GM21447 (cell line): ENCODE measurements around the gene SDSL.

Experiments used
- ATAC-seq: cut with Tn5 transposase; IDR thresholded peaks from one replicate; pipeline ENCODE4 v1.9.1; 2021; ENCODE audit not compliant: unreplicated experiment

Gene SDSL

GRCh38 chr12:113445544-113446171 is 23.5 kb downstream of the SDSL start:
- no peak for ATAC-seq

- ATAC-seq: no peak
These were observed 26.7 kb downstream of the SDSL start for GRCh38 chr12:113448873-113449272.

- ATAC-seq: no peak
These were observed 27.1 kb downstream of the SDSL start for GRCh38 chr12:113449299-113449698.

- ATAC-seq: no peak
These were observed 27.7 kb downstream of the SDSL start for GRCh38 chr12:113449839-113450238.

- no peak for ATAC-seq
These were observed 30.3 kb downstream of the SDSL start for GRCh38 chr12:113452458-113452857.

- no peak for ATAC-seq
These were observed 31.1 kb downstream of the SDSL start for GRCh38 chr12:113453330-113453729.

GRCh38 chr12:113456199-113456598 is 34.0 kb downstream of the SDSL start:
- no peak for ATAC-seq

- ATAC-seq: no peak
These were observed 34.6 kb downstream of the SDSL start for GRCh38 chr12:113456761-113457160.

GRCh38 chr12:113457185-113457584 is 35.0 kb downstream of the SDSL start:
- ATAC-seq: no peak

GRCh38 chr12:113457710-113458109 is 35.5 kb downstream of the SDSL start:
- no peak for ATAC-seq

- ATAC-seq: no peak
These were observed 37.8 kb downstream of the SDSL start for GRCh38 chr12:113459981-113460380.

- no peak for ATAC-seq
These were observed 39.5 kb downstream of the SDSL start for GRCh38 chr12:113461666-113462065.

GRCh38 chr12:113462117-113462774 is 40.1 kb downstream of the SDSL start:
- no peak for ATAC-seq

GRCh38 chr12:113462998-113463745 is 41.0 kb downstream of the SDSL start:
- no peak for ATAC-seq

GRCh38 chr12:113463746-113464451 is 41.7 kb downstream of the SDSL start:
- no peak for ATAC-seq

- ATAC-seq: no peak
These were observed 42.2 kb downstream of the SDSL start for GRCh38 chr12:113464452-113464775.

GRCh38 chr12:113464852-113465719 is 42.9 kb downstream of the SDSL start:
- no peak for ATAC-seq

- no peak for ATAC-seq
These were observed 43.8 kb downstream of the SDSL start for GRCh38 chr12:113465808-113466453.

GRCh38 chr12:113466454-113467141 is 44.4 kb downstream of the SDSL start:
- ATAC-seq: no peak

GRCh38 chr12:113467142-113467501 is 44.9 kb downstream of the SDSL start:
- ATAC-seq: no peak
